Sigmoid colon (tissue), 3 donors: ENCODE measurements around the gene COL23A1.

Experiments used
- POLR2A ChIP-seq, 2 donors: fragments of 450-650 bp; IDR thresholded peaks; one replicate each; pipeline ENCODE4 v1.6.1; 2016; ENCODE audit warnings: antibody characterized with exemption in 2 of 2, mild to moderate bottlenecking in 2 of 2, moderate library complexity in 2 of 2
- TF ChIP-seq, protein P1 (sequence below), 4 experiments: fragments of 450-650 bp in 3 of 4; fragments of 200-600 bp in 1 of 4; IDR thresholded peaks; one replicate each; pipeline ENCODE4 v1.5.1; 2016 to 2019; ENCODE audit warnings: antibody characterized with exemption in 4 of 4, mild to moderate bottlenecking in 3 of 4, moderate library complexity in 2 of 4

DNA sequence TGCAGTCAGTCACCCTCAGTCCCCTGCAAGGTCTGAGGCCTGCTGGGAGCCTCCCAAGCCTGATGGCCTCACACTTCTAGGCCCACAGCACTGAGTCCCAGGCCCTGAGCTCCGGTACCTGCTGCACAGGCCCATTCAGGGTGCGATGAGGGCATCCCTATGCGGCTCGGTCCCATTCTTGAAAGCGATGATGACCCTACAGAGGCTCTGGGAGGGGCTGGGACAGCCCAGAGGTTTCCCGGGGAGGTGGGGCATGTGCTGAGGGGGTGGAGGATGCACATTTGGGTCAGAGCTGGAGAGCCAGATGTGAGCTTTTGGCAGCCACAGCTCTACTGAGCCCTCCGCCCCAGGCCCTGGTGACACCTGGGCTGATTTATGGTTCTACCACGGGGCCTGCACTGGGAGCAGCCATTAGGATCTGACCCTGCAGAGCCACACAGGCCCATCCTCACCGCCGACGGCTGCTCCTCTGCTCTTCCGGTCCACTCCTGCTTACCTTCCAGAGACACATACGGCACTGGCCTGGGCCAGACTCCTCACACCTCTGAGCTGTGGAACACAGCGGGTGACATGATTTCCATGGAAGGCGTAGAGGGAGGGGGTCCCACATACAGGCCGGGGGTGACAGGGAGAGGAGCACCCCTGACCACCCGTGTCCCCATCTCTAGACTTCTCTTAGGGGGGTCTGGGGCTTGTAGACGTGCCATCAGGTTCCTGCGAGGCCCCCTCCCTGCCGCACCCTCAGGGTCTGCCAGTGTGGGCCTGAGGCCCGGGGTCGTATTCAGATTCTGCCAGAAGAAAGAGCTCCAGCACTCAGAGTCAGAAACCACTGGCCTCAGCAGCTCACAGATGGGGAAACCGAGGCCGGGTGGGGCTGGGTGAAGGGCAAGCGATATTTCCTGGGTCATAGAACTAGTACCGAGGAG is 53.4 kb downstream of the COL23A1 start:
- TF ChIP-seq, protein P1, sequence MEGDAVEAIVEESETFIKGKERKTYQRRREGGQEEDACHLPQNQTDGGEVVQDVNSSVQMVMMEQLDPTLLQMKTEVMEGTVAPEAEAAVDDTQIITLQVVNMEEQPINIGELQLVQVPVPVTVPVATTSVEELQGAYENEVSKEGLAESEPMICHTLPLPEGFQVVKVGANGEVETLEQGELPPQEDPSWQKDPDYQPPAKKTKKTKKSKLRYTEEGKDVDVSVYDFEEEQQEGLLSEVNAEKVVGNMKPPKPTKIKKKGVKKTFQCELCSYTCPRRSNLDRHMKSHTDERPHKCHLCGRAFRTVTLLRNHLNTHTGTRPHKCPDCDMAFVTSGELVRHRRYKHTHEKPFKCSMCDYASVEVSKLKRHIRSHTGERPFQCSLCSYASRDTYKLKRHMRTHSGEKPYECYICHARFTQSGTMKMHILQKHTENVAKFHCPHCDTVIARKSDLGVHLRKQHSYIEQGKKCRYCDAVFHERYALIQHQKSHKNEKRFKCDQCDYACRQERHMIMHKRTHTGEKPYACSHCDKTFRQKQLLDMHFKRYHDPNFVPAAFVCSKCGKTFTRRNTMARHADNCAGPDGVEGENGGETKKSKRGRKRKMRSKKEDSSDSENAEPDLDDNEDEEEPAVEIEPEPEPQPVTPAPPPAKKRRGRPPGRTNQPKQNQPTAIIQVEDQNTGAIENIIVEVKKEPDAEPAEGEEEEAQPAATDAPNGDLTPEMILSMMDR (IDR thresholded peaks at IDR 0.05), result no peak
- TF ChIP-seq POLR2A (IDR thresholded peaks at IDR 0.05), result no peak
